Motor neuron (in vitro differentiated cells): ENCODE data around the gene ACAA2. TPM values are rescaled to one million over a fixed set of nuclear protein-coding genes. Genes with fewer than 3 reads are reported as not detected.
"Not testable (repeated sequence)": the region's sequence is repeated elsewhere in the genome, so short reads cannot be mapped to it uniquely, and the experiment has no call there.

Source experiments
- ATAC-seq, 8 experiments: fragments of 200-7000 bp; cut with Tn5 transposase; replicated peaks in 6 of 8; 2 replicates each; pipeline ENCODE4 v1.8.0; 2021; ENCODE audit warnings: mild to moderate bottlenecking in 8 of 8, moderate library complexity in 8 of 8
- H3K27ac ChIP-seq, 2 donors: fragments of 250-450 bp; sonication (Bioruptor Pico); 2 replicates each; pipeline ENCODE4 v1.9.0; 2021; ENCODE audit warnings: antibody characterized with exemption in 2 of 2, mild to moderate bottlenecking in 2 of 2, moderate library complexity in 1 of 2
- H3K4me1 ChIP-seq, 2 donors: fragments of 250-450 bp; sonication (Bioruptor Pico); replicated peaks in 1 of 2; 2 replicates each; pipeline ENCODE4 v1.6.1; 2021; ENCODE audit warnings: antibody characterized with exemption in 2 of 2, mild to moderate bottlenecking in 2 of 2, moderate library complexity in 1 of 2
- H3K4me3 ChIP-seq, 5 donors: fragments of 250-450 bp; sonication (Bioruptor Pico); 2 replicates each; pipeline ENCODE4 v1.9.0; 2021; ENCODE audit warnings: antibody characterized with exemption in 5 of 5, mild to moderate bottlenecking in 5 of 5, moderate library complexity in 4 of 5
- WGBS, 10 experiments: fragments of 450-650 bp; shearing (Covaris generic); methylation state at CpG; one replicate each; pipeline ENCODE4 v1.0.0; 2022; 5-methylcytosine and 5-hydroxymethylcytosine counted together
- in situ Hi-C, 9 experiments: fragments of 400-800 bp; cut with MboI; loops; one replicate each; pipeline ENCODE4 v1.15.0; 2021; ENCODE audit warnings: low sequenced_read_pairs in 9 of 9, low pct_unique_long_range_greater_than_20kb in 2 of 9; ENCODE audit not compliant: unreplicated experiment in 9 of 9
- total RNA-seq, 8 experiments: library from RNA; unstranded; fragments of 300-600 nt; gene quantifications; 2 replicates each; pipeline versions ENCODE4 v1.2.3 to v1.2.4, GENCODE V29; 2022

The ACAA2 gene
- total RNA-seq, 8 experiments from 2014 or later = 27.0 to 59.1 (median 36.5) TPM

- in situ Hi-C loops, H3K4me3 ChIP-seq, H3K27ac ChIP-seq, ATAC-seq, H3K4me1 ChIP-seq: not testable (repeated sequence)
- WGBS, 10 experiments = no CpG with 5 or more reads among the region's 29 CpGs
These were observed 13.5 kb downstream of the ACAA2 start for GRCh38 chr18:49799806-49800205.

DNA sequence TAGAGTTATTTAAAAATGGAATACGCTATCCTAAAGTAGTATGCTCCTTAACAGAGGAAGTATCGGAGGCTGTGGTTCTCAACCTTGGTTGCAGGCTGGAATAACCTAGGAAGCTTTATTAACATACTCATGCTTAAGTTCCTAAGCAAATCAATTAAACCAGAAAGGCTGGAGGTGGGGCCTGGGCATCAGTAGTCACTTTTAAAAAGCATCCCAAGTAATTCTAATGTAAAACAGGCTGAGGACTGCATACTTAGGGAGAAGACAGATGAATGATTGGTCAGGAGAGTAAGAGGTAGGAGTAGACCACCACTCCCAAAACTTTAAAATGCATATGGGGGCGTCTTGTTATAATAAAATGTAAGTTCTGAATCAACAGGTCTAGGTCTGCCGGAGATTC is 15.3 kb downstream of the ACAA2 start:
- 63 to 100% (median 84%) methylated on average over 1 to 4 of the region's 4 CpGs for WGBS, 10 experiments
- in situ Hi-C loops = no loop called here
- H3K4me3 ChIP-seq = no peak overlapping the region
- ATAC-seq = no peak
- peaks cover 0 to 2% of the 10 kb centered on the region in 2 donors for H3K4me1 ChIP-seq
- no peak overlapping the region for H3K27ac ChIP-seq

GRCh38 chr18:49795612-49796552 is 17.5 kb downstream of the ACAA2 start:
- Histone ChIP-seq H3K27ac (no peak overlapping the region), H3K4me1 (peaks cover 0 to 2% of the 10 kb centered on the region in 2 donors), H3K4me3 (no peak overlapping the region)
- 76 to 98% (median 93%) methylated on average over 4 to 7 of the region's 7 CpGs for WGBS, 10 experiments
- in situ Hi-C loops = no loop called here
- no peak for ATAC-seq

DNA sequence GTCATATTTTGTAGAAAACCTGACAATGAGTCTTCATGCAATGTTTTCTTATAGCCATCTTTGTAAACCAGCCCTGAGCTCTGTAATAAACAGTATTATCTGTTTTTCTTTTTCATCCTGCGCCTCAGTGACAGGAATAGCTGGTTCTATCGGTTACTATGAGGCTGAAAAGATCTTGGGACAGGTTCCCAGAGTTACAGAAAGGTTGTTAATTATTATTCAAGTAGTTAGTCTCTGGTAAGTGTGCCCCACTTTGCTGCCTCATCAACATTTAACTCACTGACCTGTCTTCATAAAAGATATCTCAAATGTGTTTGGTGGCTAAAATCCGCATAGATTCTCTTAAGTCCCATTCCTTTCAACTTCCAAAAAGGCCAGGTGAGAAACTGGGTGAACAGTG is 18.6 kb downstream of the ACAA2 start:
- WGBS, 10 experiments = 80 to 100% (median 96%) methylated on average over 1 to 3 of the region's 3 CpGs; no CpG with 5 or more reads in 2 of the 10 experiments
- no peak for ATAC-seq
- in situ Hi-C loops = no loop called here
- Histone ChIP-seq H3K4me1 (peaks cover 0 to 2% of the 10 kb centered on the region in 2 donors), H3K27ac (no peak overlapping the region), H3K4me3 (no peak overlapping the region)

- H3K4me3 ChIP-seq, in situ Hi-C loops, H3K27ac ChIP-seq, H3K4me1 ChIP-seq, ATAC-seq: not testable (repeated sequence)
- WGBS, 10 experiments = 88 to 100% (median 95%) methylated on average over 1 to 5 of the region's 8 CpGs; no CpG with 5 or more reads in 2 of the 10 experiments
These were observed 23.7 kb downstream of the ACAA2 start for GRCh38 chr18:49789560-49790134.

- WGBS, 10 experiments = 81 to 100% (median 90%) methylated on average over 2 to 5 of the region's 5 CpGs
- H3K27ac ChIP-seq = no peak overlapping the region
- H3K4me3 ChIP-seq = no peak overlapping the region
- in situ Hi-C loops = no loop called here
- H3K4me1 ChIP-seq = no peaks in the 10 kb centered on the region
- peak in 4 of 8 experiments; percentile 37 to 48 (median 44) for ATAC-seq
These were observed 24.9 kb downstream of the ACAA2 start for GRCh38 chr18:49788327-49788898.

GRCh38 chr18:49786019-49786720 is 27.2 kb downstream of the ACAA2 start:
- Histone ChIP-seq H3K27ac (no peak overlapping the region), H3K4me3 (no peak overlapping the region), H3K4me1 (no peaks in the 10 kb centered on the region)
- no peak for ATAC-seq
- 90 to 100% (median 100%) methylated on average over 1 of the region's 1 CpG; no CpG with 5 or more reads in 4 of the 10 experiments for WGBS, 10 experiments
- in situ Hi-C loops = no loop called here

- in situ Hi-C loops = no loop called here
These were observed 28.7 kb downstream of the ACAA2 start for GRCh38 chr18:49784427-49785185.

GRCh38 chr18:49783631-49784030 is 29.7 kb downstream of the ACAA2 start:
- H3K4me3 ChIP-seq, ATAC-seq, H3K4me1 ChIP-seq, in situ Hi-C loops, H3K27ac ChIP-seq: not testable (repeated sequence)
- 70 to 100% (median 93%) methylated on average over 2 to 3 of the region's 3 CpGs; no CpG with 5 or more reads in 5 of the 10 experiments for WGBS, 10 experiments

More at GRCh38 chr18:49784427-49785185, 28.7 kb downstream of the ACAA2 start:
- no peaks in the 10 kb centered on the region for H3K4me1 ChIP-seq
- H3K27ac ChIP-seq = no peak overlapping the region
- H3K4me3 ChIP-seq = no peak overlapping the region
- peak in 1 of 8 experiments; percentile 29 for ATAC-seq
- 0 to 90% (median 75%) methylated on average over 1 of the region's 1 CpG; no CpG with 5 or more reads in 1 of the 10 experiments for WGBS, 10 experiments

DNA sequence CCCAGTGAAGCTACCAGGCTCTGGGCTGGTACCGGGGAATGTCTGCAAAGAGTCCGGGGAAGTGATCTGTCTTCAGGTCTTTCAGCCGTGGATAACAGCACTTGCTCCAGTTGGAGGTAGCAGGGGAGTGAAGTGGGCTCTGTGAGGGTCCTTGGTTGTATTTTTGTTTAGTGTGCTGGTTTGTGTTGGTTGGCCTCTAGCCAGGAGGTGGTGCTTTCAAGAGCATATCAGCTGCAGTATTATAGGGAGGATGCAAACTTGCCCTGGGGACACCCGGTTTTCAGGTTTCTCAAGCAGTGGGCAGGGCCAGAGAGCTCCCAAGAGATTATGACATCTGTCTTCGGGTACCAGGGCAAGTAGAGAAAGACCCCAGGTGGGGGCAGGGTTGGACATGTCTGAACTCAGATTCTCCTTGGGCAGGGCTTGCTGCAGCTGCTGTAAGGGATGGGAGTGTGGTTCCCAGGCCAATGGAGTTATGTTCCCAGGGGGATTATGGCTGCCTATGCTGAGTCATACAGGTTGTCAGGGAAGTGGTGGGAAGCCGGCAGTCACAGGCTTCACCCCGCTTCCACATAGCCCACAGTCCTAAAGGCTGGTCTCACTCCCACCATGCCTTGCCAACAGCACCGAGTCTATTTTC is 34.4 kb downstream of the ACAA2 start:
- H3K27ac ChIP-seq = no peak overlapping the region
- no peaks in the 10 kb centered on the region for H3K4me1 ChIP-seq
- ATAC-seq = peak in 4 of 8 experiments; percentile 40 to 66 (median 58)
- 0 to 100% (median 92%) methylated on average over 1 to 4 of the region's 8 CpGs; no CpG with 5 or more reads in 1 of the 10 experiments for WGBS, 10 experiments
- in situ Hi-C loops = no loop called here
- H3K4me3 ChIP-seq = no peak overlapping the region

- Histone ChIP-seq H3K4me1 (peaks cover 0 to 5% of the 10 kb centered on the region in 2 donors), H3K27ac (no peak overlapping the region), H3K4me3 (no peak overlapping the region)
- ATAC-seq = no peak
- 0 to 88% (median 35%) methylated on average over 1 of the region's 1 CpG; no CpG with 5 or more reads in 4 of the 10 experiments for WGBS, 10 experiments
- in situ Hi-C loops = no loop called here
These were observed 44.1 kb downstream of the ACAA2 start for GRCh38 chr18:49769047-49769728.
